Heart left ventricle (tissue), 16 donors: Measurements from ENCODE around the gene EIF2B2. TPM values are rescaled to one million over a fixed set of nuclear protein-coding genes. Genes with fewer than 3 reads are reported as not detected.
A peak's percentile ranks its signal among the peaks of the same experiment; 100 is the strongest.

Experiments used
- ATAC-seq, 4 donors: fragments of 200-7000 bp; cut with Tn5 transposase; one replicate each; pipeline ENCODE4 v1.9.1; 2020 to 2022; ENCODE audit warnings: moderate library complexity in 4 of 4, mild to moderate bottlenecking in 3 of 4, moderate number of reproducible peaks in 1 of 4
- DNase-seq, 5 donors: peaks; one replicate each; pipeline ENCODE4 v3.0.0-alpha.2; 2020
- H3K27ac ChIP-seq, 12 donors: fragments of 200-600 bp; sonication (generic) in 4 of 12; one replicate each; pipeline versions ENCODE4 v1.5.0 to v1.8.0; 2016 to 2022; ENCODE audit warnings: mild to moderate bottlenecking in 2 of 12
- H3K27me3 ChIP-seq, 9 donors: fragments of 200-600 bp; sonication (generic) in 2 of 9; one replicate each; pipeline versions ENCODE4 v1.5.1 to v1.8.0; 2016 to 2022; ENCODE audit warnings: mild to moderate bottlenecking in 3 of 9
- H3K36me3 ChIP-seq, 9 donors: fragments of 200-600 bp; sonication (generic) in 2 of 9; one replicate each; pipeline versions ENCODE4 v1.5.0 to v1.8.0; 2018 to 2022; ENCODE audit warnings: mild to moderate bottlenecking in 2 of 9
- H3K4me1 ChIP-seq, 12 donors: fragments of 200-600 bp; sonication (generic) in 4 of 12; one replicate each; pipeline versions ENCODE4 v1.5.0 to v1.8.0; 2016 to 2022; ENCODE audit warnings: mild to moderate bottlenecking in 3 of 12
- H3K4me3 ChIP-seq, 12 donors: fragments of 200-600 bp; sonication (generic) in 4 of 12; one replicate each; pipeline versions ENCODE4 v1.5.0 to v1.8.0; 2017 to 2022; ENCODE audit warnings: mild to moderate bottlenecking in 9 of 12, moderate library complexity in 4 of 12
- H3K9me3 ChIP-seq, 12 donors: fragments of 200-600 bp; sonication (generic) in 4 of 12; one replicate each; pipeline versions ENCODE4 v1.5.0 to v1.8.0; 2016 to 2022; ENCODE audit warnings: mild to moderate bottlenecking in 1 of 12
- POLR2A ChIP-seq, 2 donors: fragments of 450-650 bp; IDR thresholded peaks; one replicate each; pipeline ENCODE4 v1.6.1; 2017; ENCODE audit warnings: antibody characterized with exemption in 2 of 2, mild to moderate bottlenecking in 2 of 2, moderate library complexity in 2 of 2
- WGBS, 4 donors: extraction: QIAGEN DNeasy Blood & Tissue Kit in 2 of 4; methylation state at CpG; one replicate each; pipeline versions ENCODE4 v1.1.5 to v1.1.7; 2013 to 2018; 5-methylcytosine and 5-hydroxymethylcytosine counted together
- intact Hi-C, 10 donors: fragments of 100-400 bp; cut with DNase I; formaldehyde crosslinking; loops; one replicate each; pipeline versions ENCODE4 v1.11.1 to v1.14.2; 2022
- polyA plus RNA-seq, 2 donors: library from polyadenylated mRNA; stranded (reverse); fragments of 200-250 nt; gene quantifications; one replicate each; pipeline ENCODE4 v1.2.3, GENCODE V29; 2013
- total RNA-seq, 9 donors: library from RNA; depleted of rRNA in 2 of 9; stranded (reverse); fragments of >200 nt in 2 of 9; fragmentation: NEBNext Ultra II Directional in 3 of 9; extraction: Animal tissue kit (Norgen Biotek cat#: 25700) in 3 of 9; gene quantifications; one replicate each; pipeline versions ENCODE4 v1.1.0 to v1.2.4, GENCODE V29; 2016 to 2023
- TF ChIP-seq, protein P1 (sequence below), 12 donors: fragments of 200-600 bp; sonication (generic) in 4 of 12; IDR thresholded peaks; one replicate each; pipeline versions ENCODE4 v1.5.0 to v1.8.0; 2018 to 2022; ENCODE audit warnings: antibody characterized with exemption in 12 of 12, mild to moderate bottlenecking in 5 of 12
- donor health status: ischemic (EF 13 %, LVEDD 7.1; RV severe dilation, severe dysfunction).
- donor health status: healthy with polysubstance abuse.
- donor health status: DM: no; HTN: yes; CAD: no.
- donor health status: DM: no; HTN: no; CAD: no.
- donor health status: ischemic (EF 25% LVEDD 6.9; RV normal size, moderate dysfunction).
- donor health status: ischemic (EF 25% LVEDD 5.7; RV mildly dilated, moderate dysfunction).
- donor health status: healthy.
- donor health status: DM: yes; HTN: yes; CAD: no.
- donor health status: ischemic (EF 35%, LVEDD 5.7; RV mildly dilated, moderate dysfunction).
- donor health status: nonischemic (EF 11% LVEDD 7.7; RV severe dilation, severe dysfunction).
- donor health status: DM: yes; HTN: yes; CAD: no.
- donor health status: PGD.
- donor health status: ischemic (EF 29% LVEDD 5.4; RV normal size, mild dysfunction).
- donor health status: nonischemic (EF 23%, LVEDD 6.1; RV moderate dilation, normal function).

Gene EIF2B2
- total and polyA plus RNA-seq, 11 donors = 16.0 to 68.8 (median 30.3) TPM

DNA sequence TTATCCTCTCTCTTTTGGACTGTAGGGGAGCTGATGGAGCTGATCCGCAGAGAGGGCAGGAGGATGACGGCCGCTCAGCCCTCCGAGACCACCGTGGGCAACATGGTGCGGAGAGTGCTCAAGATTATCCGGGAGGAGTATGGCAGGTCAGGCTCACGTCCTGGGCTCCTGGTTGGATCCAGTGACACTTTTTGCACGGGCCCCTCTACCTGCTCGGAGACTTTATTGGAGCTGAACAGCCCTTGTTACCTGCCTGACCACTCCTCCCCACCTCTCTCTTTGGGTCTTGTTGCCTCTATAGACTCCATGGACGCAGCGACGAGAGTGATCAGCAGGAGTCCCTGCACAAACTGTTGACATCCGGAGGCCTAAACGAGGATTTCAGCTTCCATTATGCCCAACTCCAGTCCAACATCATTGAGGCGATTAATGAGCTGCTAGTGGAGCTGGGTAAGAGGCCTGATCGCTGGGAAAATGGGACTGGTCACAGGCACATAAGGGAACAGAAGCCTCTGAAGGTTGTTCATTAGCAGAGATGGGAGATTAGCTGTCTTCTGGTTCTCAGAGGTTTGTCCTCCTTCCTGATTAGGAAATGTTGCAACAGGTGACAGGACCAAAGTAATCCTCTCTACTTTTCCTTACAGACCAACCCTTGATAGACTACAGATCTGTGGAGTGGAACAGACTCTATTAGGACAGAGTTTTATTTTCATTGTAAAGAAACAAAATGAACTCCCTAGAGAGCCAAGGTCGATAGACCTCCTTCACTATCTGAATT is 718 bp downstream of the EIF2B2 start:
- Histone ChIP-seq H3K27me3 (no peaks in the 10 kb centered on the region), H3K4me1 (peaks cover 6 to 27% (median 14%) of the 10 kb centered on the region in 12 donors), H3K36me3 (peaks cover 0 to 42% (median 37%) of the 10 kb centered on the region in 9 donors), H3K27ac (peak overlapping the region in 11 of 12 donors; percentile 83 to 94 (median 89)), H3K9me3 (peaks cover 0 to 5% (median 0%) of the 10 kb centered on the region in 12 donors), H3K4me3 (peak overlapping the region; percentile 61 to 99 (median 86))
- no peak for TF ChIP-seq POLR2A (IDR thresholded peaks at IDR 0.05)
- TF ChIP-seq, protein P1, sequence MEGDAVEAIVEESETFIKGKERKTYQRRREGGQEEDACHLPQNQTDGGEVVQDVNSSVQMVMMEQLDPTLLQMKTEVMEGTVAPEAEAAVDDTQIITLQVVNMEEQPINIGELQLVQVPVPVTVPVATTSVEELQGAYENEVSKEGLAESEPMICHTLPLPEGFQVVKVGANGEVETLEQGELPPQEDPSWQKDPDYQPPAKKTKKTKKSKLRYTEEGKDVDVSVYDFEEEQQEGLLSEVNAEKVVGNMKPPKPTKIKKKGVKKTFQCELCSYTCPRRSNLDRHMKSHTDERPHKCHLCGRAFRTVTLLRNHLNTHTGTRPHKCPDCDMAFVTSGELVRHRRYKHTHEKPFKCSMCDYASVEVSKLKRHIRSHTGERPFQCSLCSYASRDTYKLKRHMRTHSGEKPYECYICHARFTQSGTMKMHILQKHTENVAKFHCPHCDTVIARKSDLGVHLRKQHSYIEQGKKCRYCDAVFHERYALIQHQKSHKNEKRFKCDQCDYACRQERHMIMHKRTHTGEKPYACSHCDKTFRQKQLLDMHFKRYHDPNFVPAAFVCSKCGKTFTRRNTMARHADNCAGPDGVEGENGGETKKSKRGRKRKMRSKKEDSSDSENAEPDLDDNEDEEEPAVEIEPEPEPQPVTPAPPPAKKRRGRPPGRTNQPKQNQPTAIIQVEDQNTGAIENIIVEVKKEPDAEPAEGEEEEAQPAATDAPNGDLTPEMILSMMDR (IDR thresholded peaks at IDR 0.05) = no peak
- ATAC-seq (peak in 1 of 4 donors; percentile 8), DNase-seq (no peak)
- 10 to 12% (median 11%) methylated on average over 14 to 18 of the region's 18 CpGs for WGBS, 4 donors
- intact Hi-C loops = loop anchor here in 5 of 10 donors (5.0 to 10.0 kb wide), 3 partner anchors 51 to 59 kb away; no protein-coding TSS in a partner anchor

DNA sequence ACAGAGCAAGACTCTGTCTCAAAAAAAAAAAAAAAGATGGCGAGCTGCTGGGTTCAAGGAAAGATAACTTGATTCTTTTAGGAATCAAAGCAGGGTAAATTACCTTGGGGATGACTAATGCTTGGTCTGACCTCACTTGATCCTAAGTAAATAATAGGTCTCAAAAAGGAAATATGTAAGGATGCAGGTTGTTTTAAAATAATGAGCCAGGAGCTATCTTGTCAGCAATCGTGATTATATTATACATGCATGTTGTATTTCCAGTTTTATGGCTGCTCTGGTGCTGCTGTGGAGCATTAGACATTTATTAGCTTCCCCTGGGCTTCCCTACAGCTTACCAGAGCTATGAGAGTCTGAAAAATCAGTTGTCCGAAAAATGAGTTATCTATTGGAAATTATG is 2.6 kb downstream of the EIF2B2 start:
- H3K4me3 ChIP-seq = no peak overlapping the region
- peaks cover 0 to 61% (median 56%) of the 10 kb centered on the region in 9 donors for H3K36me3 ChIP-seq
- DNase-seq (no peak), ATAC-seq (no peak)
- WGBS, 4 donors = 87 to 97% (median 92%) methylated on average over 3 of the region's 3 CpGs
- no peak overlapping the region for H3K27ac ChIP-seq
- no peaks in the 10 kb centered on the region for H3K27me3 ChIP-seq
- intact Hi-C loops = loop anchor here in 2 of 10 donors (5.0 to 10.0 kb wide), 3 partner anchors 58 to 67 kb away; no protein-coding TSS in a partner anchor
- TF ChIP-seq, protein P1 (IDR thresholded peaks at IDR 0.05) = no peak
- no peak for TF ChIP-seq POLR2A (IDR thresholded peaks at IDR 0.05)
- peaks cover 0 to 5% (median 0%) of the 10 kb centered on the region in 12 donors for H3K9me3 ChIP-seq
- peaks cover 6 to 27% (median 14%) of the 10 kb centered on the region in 12 donors for H3K4me1 ChIP-seq

DNA sequence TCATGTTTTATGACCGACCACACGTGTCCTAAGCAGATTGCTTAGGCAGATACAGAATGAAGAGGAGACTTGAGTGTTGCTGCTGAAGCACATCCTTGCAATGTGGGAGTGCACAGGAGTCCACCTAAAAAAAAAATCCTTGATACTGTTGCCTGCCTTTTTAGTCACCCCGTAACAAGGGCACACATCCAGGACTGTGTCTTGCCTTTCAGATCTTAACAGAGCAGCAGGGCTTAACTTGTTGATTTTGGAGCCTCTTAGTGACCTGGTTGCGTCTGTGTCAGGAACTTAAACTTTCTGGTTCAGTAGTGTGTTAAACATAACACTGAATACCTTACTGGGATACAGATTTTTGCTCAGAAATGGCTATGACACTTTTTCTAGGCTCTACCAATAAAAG is 6.5 kb downstream of the EIF2B2 start:
- Histone ChIP-seq H3K9me3 (no peaks in the 10 kb centered on the region), H3K4me1 (peaks cover 7 to 48% (median 31%) of the 10 kb centered on the region in 12 donors), H3K27ac (no peak overlapping the region), H3K4me3 (no peak overlapping the region), H3K27me3 (no peaks in the 10 kb centered on the region), H3K36me3 (peaks cover 0 to 89% (median 68%) of the 10 kb centered on the region in 9 donors)
- no peak for ATAC-seq
- no peak for DNase-seq
- WGBS, 4 donors = 89 to 94% (median 90%) methylated on average over 4 of the region's 4 CpGs
- TF ChIP-seq, protein P1 (IDR thresholded peaks at IDR 0.05) = no peak
- TF ChIP-seq POLR2A (IDR thresholded peaks at IDR 0.05) = no peak
- intact Hi-C loops = loop anchor here in 2 of 10 donors (5.0 to 10.0 kb wide), 3 partner anchors 62 to 64 kb away; no protein-coding TSS in a partner anchor

DNA sequence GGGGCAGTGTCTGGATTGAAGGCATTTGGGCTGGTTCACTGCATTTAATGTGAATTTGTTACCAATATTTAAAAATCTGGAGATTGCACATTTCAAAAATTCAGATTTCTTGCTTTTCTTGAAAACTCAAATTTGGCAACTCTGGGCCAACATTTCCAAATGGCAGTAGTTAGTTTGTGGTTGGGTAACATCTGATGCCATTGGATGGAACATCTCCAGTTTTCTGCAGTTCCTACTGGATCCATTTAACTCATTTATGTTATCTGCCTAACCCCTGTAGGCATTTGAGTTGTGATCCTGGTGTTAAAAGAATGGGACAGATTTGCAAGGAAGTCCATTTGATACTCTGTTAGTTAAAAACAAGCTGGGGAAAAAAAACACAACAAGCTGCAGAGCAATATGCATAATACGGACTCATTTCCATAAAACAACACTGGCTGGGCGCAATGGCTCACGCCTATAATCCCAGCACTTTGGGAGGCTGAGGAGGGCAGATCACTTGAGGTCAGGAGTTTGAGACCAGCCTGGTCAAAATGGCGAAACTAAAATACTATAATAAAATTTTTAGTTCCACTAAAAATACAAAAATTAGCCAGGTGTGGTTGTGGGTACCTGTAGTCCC is 7.9 kb downstream of the EIF2B2 start:
- Histone ChIP-seq H3K4me1 (peaks cover 7 to 37% (median 28%) of the 10 kb centered on the region in 12 donors), H3K27ac (peak overlapping the region in 10 of 12 donors; percentile 20 to 78 (median 66)), H3K9me3 (no peaks in the 10 kb centered on the region), H3K27me3 (no peaks in the 10 kb centered on the region), H3K36me3 (peaks cover 0 to 93% (median 74%) of the 10 kb centered on the region in 9 donors), H3K4me3 (no peak overlapping the region)
- ATAC-seq (no peak), DNase-seq (no peak)
- WGBS, 4 donors = 94 to 97% (median 95%) methylated on average over 4 of the region's 4 CpGs
- no peak for TF ChIP-seq POLR2A (IDR thresholded peaks at IDR 0.05)
- TF ChIP-seq, protein P1 (IDR thresholded peaks at IDR 0.05) = no peak
- intact Hi-C loops = loop anchor here in 5 of 10 donors (5.0 kb wide), 4 partner anchors 42 to 68 kb away; partner anchors contain the start of genes ZC2HC1C (in 3 of the 5) and MLH3 (in 1 of the 5)
